Activated B cell treated with CpG ODN at 0.5 μM for 24 hours (primary cell): ENCODE results near the gene CAMTA1. TPM values are rescaled to one million over a fixed set of nuclear protein-coding genes. Genes with fewer than 3 reads are reported as not detected.

Experiments
- ATAC-seq: fragments of 200-7000 bp; cut with Tn5 transposase; one replicate; pipeline ENCODE4 v1.10.0; 2021; ENCODE audit warnings: low read depth, mild to moderate bottlenecking, moderate library complexity
- CTCF ChIA-PET: fragments of 350-600 bp; sonication (Branson Sonifier 250); formaldehyde crosslinking; loops from one replicate; lab custom pipeline; 2021; ENCODE audit warnings: antibody characterized with exemption; lab: Charles Lee
- POLR2A ChIA-PET: fragments of 350-600 bp; sonication (Branson Sonifier 250); formaldehyde crosslinking; loops from one replicate; lab custom pipeline; 2021; ENCODE audit warnings: antibody characterized with exemption; lab: Charles Lee
- DNase-seq: peaks from one replicate; pipeline ENCODE4 v3.0.0; 2022
- H3K27ac Mint-ChIP-seq: one replicate; pipeline ENCODE4 v1.8.0; 2020; ENCODE audit warnings: mixed read lengths
- H3K27me3 Mint-ChIP-seq: one replicate; pipeline ENCODE4 v1.8.0; 2021; ENCODE audit warnings: mixed read lengths
- H3K36me3 Mint-ChIP-seq: one replicate; pipeline ENCODE4 v1.8.0; 2021; ENCODE audit warnings: low read depth, mixed read lengths
- H3K4me1 Mint-ChIP-seq: one replicate; pipeline ENCODE4 v1.8.0; 2021; ENCODE audit warnings: mixed read lengths
- H3K4me3 Mint-ChIP-seq: one replicate; pipeline ENCODE4 v1.8.0; 2020; ENCODE audit warnings: mild to moderate bottlenecking, mixed read lengths
- H3K9me3 Mint-ChIP-seq: one replicate; pipeline ENCODE4 v1.8.0; 2020; ENCODE audit warnings: mixed read lengths
- intact Hi-C: fragments of 100-400 bp; cut with micrococcal nuclease; formaldehyde crosslinking; loops from one replicate; pipeline ENCODE4 v1.15.1; 2024
- total RNA-seq: library from RNA; stranded (reverse); gene quantifications from 2 replicates; pipeline ENCODE4 v1.2.3, GENCODE V29; 2022
- TF ChIP-seq, protein P1 (sequence below): fragments of 200-600 bp; IDR thresholded peaks from one replicate; pipeline ENCODE4 v1.8.0; 2022; ENCODE audit warnings: antibody characterized with exemption, mild to moderate bottlenecking

Gene CAMTA1
- total RNA-seq, 1 donor from 2014 or later: 49.8 TPM

GRCh38 chr1:7422561-7422960 lies 637.3 kb downstream of the CAMTA1 start:
- POLR2A ChIA-PET: no interaction called here
- no peak for ATAC-seq
- intact Hi-C loops: no loop called here

GRCh38 chr1:7422966-7423365 lies 637.7 kb downstream of the CAMTA1 start:
- Mint-ChIP-seq H3K36me3 (no peaks in the 10 kb centered on the region), H3K27me3 (peaks cover 2% of the 10 kb centered on the region), H3K27ac (no peak overlapping the region), H3K4me1 (no peaks in the 10 kb centered on the region), H3K4me3 (no peak overlapping the region), H3K9me3 (peaks cover 4% of the 10 kb centered on the region)
- ATAC-seq (no peak), DNase-seq (peak; percentile 5)
- intact Hi-C loops: no loop called here
- CTCF ChIA-PET: no interaction called here
- POLR2A ChIA-PET: no interaction called here
- TF ChIP-seq, protein P1, sequence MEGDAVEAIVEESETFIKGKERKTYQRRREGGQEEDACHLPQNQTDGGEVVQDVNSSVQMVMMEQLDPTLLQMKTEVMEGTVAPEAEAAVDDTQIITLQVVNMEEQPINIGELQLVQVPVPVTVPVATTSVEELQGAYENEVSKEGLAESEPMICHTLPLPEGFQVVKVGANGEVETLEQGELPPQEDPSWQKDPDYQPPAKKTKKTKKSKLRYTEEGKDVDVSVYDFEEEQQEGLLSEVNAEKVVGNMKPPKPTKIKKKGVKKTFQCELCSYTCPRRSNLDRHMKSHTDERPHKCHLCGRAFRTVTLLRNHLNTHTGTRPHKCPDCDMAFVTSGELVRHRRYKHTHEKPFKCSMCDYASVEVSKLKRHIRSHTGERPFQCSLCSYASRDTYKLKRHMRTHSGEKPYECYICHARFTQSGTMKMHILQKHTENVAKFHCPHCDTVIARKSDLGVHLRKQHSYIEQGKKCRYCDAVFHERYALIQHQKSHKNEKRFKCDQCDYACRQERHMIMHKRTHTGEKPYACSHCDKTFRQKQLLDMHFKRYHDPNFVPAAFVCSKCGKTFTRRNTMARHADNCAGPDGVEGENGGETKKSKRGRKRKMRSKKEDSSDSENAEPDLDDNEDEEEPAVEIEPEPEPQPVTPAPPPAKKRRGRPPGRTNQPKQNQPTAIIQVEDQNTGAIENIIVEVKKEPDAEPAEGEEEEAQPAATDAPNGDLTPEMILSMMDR: no peak

More at GRCh38 chr1:7422561-7422960, 637.3 kb downstream of the CAMTA1 start:
- Mint-ChIP-seq H3K36me3 (no peaks in the 10 kb centered on the region), H3K4me1 (no peaks in the 10 kb centered on the region), H3K9me3 (peaks cover 8% of the 10 kb centered on the region), H3K27ac (no peak overlapping the region), H3K4me3 (no peak overlapping the region), H3K27me3 (peaks cover 2% of the 10 kb centered on the region)
- DNase-seq: no peak
- CTCF ChIA-PET: no interaction called here
- TF ChIP-seq, protein P1: no peak

DNA sequence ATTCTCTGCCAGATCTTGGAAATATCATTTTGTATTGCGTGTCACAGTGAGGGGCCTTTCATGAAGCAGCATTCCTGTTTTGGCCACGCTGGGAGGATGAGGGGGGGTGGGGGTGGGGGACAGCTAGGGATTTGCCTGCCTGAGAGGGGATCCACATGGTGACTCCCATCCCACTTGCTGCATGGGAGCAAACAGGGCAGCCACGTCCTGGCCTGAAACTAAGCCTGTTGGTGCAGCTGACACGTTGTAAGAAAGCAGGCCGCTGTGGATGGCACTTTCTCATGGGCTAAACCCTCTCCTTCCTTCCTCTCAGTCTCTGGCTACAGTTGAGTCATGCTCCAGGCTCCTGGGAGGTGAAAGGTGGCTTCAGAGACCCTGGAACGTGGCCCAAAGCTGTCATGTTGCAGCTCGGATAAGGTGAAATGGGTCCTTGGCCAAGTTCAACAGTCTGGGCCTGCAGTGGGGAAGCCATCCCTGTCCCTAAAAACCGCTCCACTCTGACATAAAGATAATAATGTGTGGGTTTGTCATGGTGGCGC lies 639.2 kb downstream of the CAMTA1 start:
- Mint-ChIP-seq H3K4me3 (no peak overlapping the region), H3K27ac (no peak overlapping the region), H3K4me1 (no peaks in the 10 kb centered on the region), H3K27me3 (no peaks in the 10 kb centered on the region), H3K9me3 (no peaks in the 10 kb centered on the region), H3K36me3 (no peaks in the 10 kb centered on the region)
- DNase-seq: no peak
- POLR2A ChIA-PET: no interaction called here
- TF ChIP-seq, protein P1: no peak
- ATAC-seq: no peak
- CTCF ChIA-PET: no interaction called here
- intact Hi-C loops: no loop called here

GRCh38 chr1:7425229-7425628 lies 640.0 kb downstream of the CAMTA1 start:
- Mint-ChIP-seq H3K27me3 (no peaks in the 10 kb centered on the region), H3K4me3 (no peak overlapping the region), H3K27ac (no peak overlapping the region), H3K9me3 (no peaks in the 10 kb centered on the region), H3K36me3 (no peaks in the 10 kb centered on the region), H3K4me1 (no peaks in the 10 kb centered on the region)
- CTCF ChIA-PET: no interaction called here
- intact Hi-C loops: no loop called here
- DNase-seq: no peak
- TF ChIP-seq, protein P1: no peak
- POLR2A ChIA-PET: no interaction called here
- ATAC-seq: no peak

DNA sequence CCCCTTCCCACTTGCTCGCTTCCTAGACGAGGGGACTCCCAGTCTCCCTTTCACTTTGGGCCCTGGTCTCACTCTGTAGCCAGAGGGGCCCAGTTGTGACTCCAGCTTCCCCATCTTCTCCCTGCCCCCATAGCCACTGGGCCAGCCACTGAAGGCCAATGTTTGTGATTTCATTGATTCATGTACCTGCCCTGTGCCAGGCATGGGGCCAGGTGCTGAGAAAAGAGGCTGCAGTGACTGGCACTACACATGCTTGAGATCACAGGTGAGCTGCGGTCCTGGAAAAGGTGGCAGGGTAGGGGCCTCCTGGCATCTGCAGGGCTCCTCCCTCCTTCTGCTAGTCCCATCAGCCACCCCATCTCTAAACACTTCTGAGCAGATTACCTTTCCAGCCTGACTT lies 640.5 kb downstream of the CAMTA1 start:
- Mint-ChIP-seq H3K4me1 (no peaks in the 10 kb centered on the region), H3K27me3 (no peaks in the 10 kb centered on the region), H3K4me3 (no peak overlapping the region), H3K9me3 (no peaks in the 10 kb centered on the region), H3K36me3 (no peaks in the 10 kb centered on the region), H3K27ac (no peak overlapping the region)
- DNase-seq: no peak
- POLR2A ChIA-PET: no interaction called here
- intact Hi-C loops: no loop called here
- CTCF ChIA-PET: no interaction called here
- no peak for ATAC-seq
- TF ChIP-seq, protein P1: no peak
